HCT116 (cell line): ENCODE data around the gene ARPP21.

Experiments used
- EZH2 ChIP-seq: fragments of 200-600 bp; sonication (generic); IDR thresholded peaks from 2 replicates; pipeline ENCODE4 v1.6.1; 2017; ENCODE audit warnings: antibody characterized with exemption, mixed run types
- JUND ChIP-seq: IDR thresholded peaks from 2 replicates; pipeline ENCODE4 v1.6.1; 2012
- ZNF274 ChIP-seq: fragments of 200-500 bp; sonication (Bioruptor generic); IDR thresholded peaks from 2 replicates; pipeline ENCODE4 v1.6.1; 2014; ENCODE audit warnings: mild to moderate bottlenecking, low read depth, low read length, inconsistent platforms

- TF ChIP-seq JUND (no peak), ZNF274 (no peak), EZH2 (no peak)
Observed at GRCh38 chr3:35724106-35724505, 84.8 kb downstream of the ARPP21 start.
